Measurements from ENCODE around the gene PACRG.

The PACRG gene

GRCh38 chr6:163182696-163183095 is 454.9 kb downstream of the PACRG start:
- no peak for DNase-seq

GRCh38 chr6:163183806-163184205 is 456.0 kb downstream of the PACRG start:
- no peak for DNase-seq

- no peak for DNase-seq
Observed at GRCh38 chr6:163185744-163186143, 458.0 kb downstream of the PACRG start.

GRCh38 chr6:163186527-163186926 is 458.8 kb downstream of the PACRG start:
- DNase-seq = no peak

GRCh38 chr6:163187201-163187600 is 459.4 kb downstream of the PACRG start:
- DNase-seq = no peak

- DNase-seq = no peak
Observed at GRCh38 chr6:163187606-163188005, 459.8 kb downstream of the PACRG start.

GRCh38 chr6:163188746-163189145 is 461.0 kb downstream of the PACRG start:
- no peak for DNase-seq

GRCh38 chr6:163189609-163190008 is 461.8 kb downstream of the PACRG start:
- DNase-seq = no peak

GRCh38 chr6:163190786-163191185 is 463.0 kb downstream of the PACRG start:
- no peak for DNase-seq

- DNase-seq = no peak
Observed at GRCh38 chr6:163191704-163192537, 464.1 kb downstream of the PACRG start.

GRCh38 chr6:163192591-163192990 is 464.8 kb downstream of the PACRG start:
- no peak for DNase-seq

GRCh38 chr6:163193326-163193725 is 465.6 kb downstream of the PACRG start:
- DNase-seq = no peak

GRCh38 chr6:163195721-163196691 is 468.2 kb downstream of the PACRG start:
- DNase-seq = no peak

GRCh38 chr6:163197839-163198238 is 470.1 kb downstream of the PACRG start:
- DNase-seq = no peak

- no peak for DNase-seq
Observed at GRCh38 chr6:163198396-163198795, 470.6 kb downstream of the PACRG start.

- no peak for DNase-seq
Observed at GRCh38 chr6:163199371-163199770, 471.6 kb downstream of the PACRG start.

GRCh38 chr6:163200289-163200688 is 472.5 kb downstream of the PACRG start:
- DNase-seq = no peak

- no peak for DNase-seq
Observed at GRCh38 chr6:163200694-163201093, 472.9 kb downstream of the PACRG start.

GRCh38 chr6:163201855-163202254 is 474.1 kb downstream of the PACRG start:
- no peak for DNase-seq

- no peak for DNase-seq
Observed at GRCh38 chr6:163206196-163206595, 478.4 kb downstream of the PACRG start.

- no peak for DNase-seq
Observed at GRCh38 chr6:163207431-163208383, 479.9 kb downstream of the PACRG start.

GRCh38 chr6:163209005-163209404 is 481.2 kb downstream of the PACRG start:
- no peak for DNase-seq

- no peak for DNase-seq
Observed at GRCh38 chr6:163212123-163212522, 484.3 kb downstream of the PACRG start.

All from stimulated activated CD8-positive, alpha-beta memory T cell treated with anti-CD3 and anti-CD28 coated beads, Interleukin-4, amount 100 ng/mL, for 48 hours (primary cell).